HL-60/S4 treated with retinoic acid at 250 ng/mL for 4 days and 3 days (cell line): ENCODE measurements around the gene ATP13A1.

Experiments
- in situ Hi-C: fragments of 300-500 bp; cut with MboI; formaldehyde crosslinking; loops from 2 replicates; pipeline ENCODE4 v1.7.0; 2022; ENCODE audit warnings: low sequenced_read_pairs

ATP13A1 gene

GRCh38 chr19:19645233-19645870, 18.1 kb downstream of the ATP13A1 start:
- in situ Hi-C loops = loop anchor here (10.0 to 25.0 kb wide), 2 partner anchors 101 to 258 kb away; no protein-coding TSS in a partner anchor

- in situ Hi-C loops = loop anchor here (10.0 to 25.0 kb wide), 2 partner anchors 99 to 257 kb away; no protein-coding TSS in a partner anchor
Observed at GRCh38 chr19:19644054-19644388, 19.5 kb downstream of the ATP13A1 start.

- in situ Hi-C loops = loop anchor here (10.0 to 25.0 kb wide), 2 partner anchors 99 to 256 kb away; no protein-coding TSS in a partner anchor
Observed at GRCh38 chr19:19643158-19644053, 20.1 kb downstream of the ATP13A1 start, which contains the start of gene GMIP. TSS of gene GMIP (minus strand) at chr19:19643657. CDS start at chr19:19643529, 128 bp downstream.

GRCh38 chr19:19642506-19643157, 20.8 kb downstream of the ATP13A1 start:
- in situ Hi-C loops = loop anchor here (10.0 to 25.0 kb wide), 2 partner anchors 98 to 255 kb away; no protein-coding TSS in a partner anchor

GRCh38 chr19:19637523-19638251, 25.8 kb downstream of the ATP13A1 start:
- in situ Hi-C loops = loop anchor here (25.0 kb wide), 1 partner anchor 250 kb away; no protein-coding TSS in a partner anchor

GRCh38 chr19:19637186-19637522, 26.3 kb downstream of the ATP13A1 start:
- in situ Hi-C loops = loop anchor here (25.0 kb wide), 1 partner anchor 250 kb away; no protein-coding TSS in a partner anchor

GRCh38 chr19:19636573-19637185, 26.8 kb downstream of the ATP13A1 start:
- in situ Hi-C loops = loop anchor here (25.0 kb wide), 1 partner anchor 249 kb away; no protein-coding TSS in a partner anchor

GRCh38 chr19:19635313-19635702, 28.2 kb downstream of the ATP13A1 start:
- in situ Hi-C loops = loop anchor here (25.0 kb wide), 1 partner anchor 248 kb away; no protein-coding TSS in a partner anchor

- in situ Hi-C loops = loop anchor here (25.0 kb wide), 1 partner anchor 247 kb away; no protein-coding TSS in a partner anchor
Observed at GRCh38 chr19:19634516-19635312, 28.8 kb downstream of the ATP13A1 start.

GRCh38 chr19:19633711-19634515, 29.6 kb downstream of the ATP13A1 start:
- in situ Hi-C loops = loop anchor here (25.0 kb wide), 1 partner anchor 247 kb away; no protein-coding TSS in a partner anchor

GRCh38 chr19:19632661-19633060, 30.8 kb downstream of the ATP13A1 start:
- in situ Hi-C loops = loop anchor here (25.0 kb wide), 1 partner anchor 245 kb away; no protein-coding TSS in a partner anchor

- in situ Hi-C loops = loop anchor here (25.0 kb wide), 1 partner anchor 244 kb away; no protein-coding TSS in a partner anchor
Observed at GRCh38 chr19:19631346-19631745, 32.1 kb downstream of the ATP13A1 start.

GRCh38 chr19:19630426-19630825, 33.0 kb downstream of the ATP13A1 start:
- in situ Hi-C loops = loop anchor here (25.0 kb wide), 1 partner anchor 243 kb away; no protein-coding TSS in a partner anchor

- in situ Hi-C loops = loop anchor here (25.0 kb wide), 1 partner anchor 243 kb away; no protein-coding TSS in a partner anchor
Observed at GRCh38 chr19:19630062-19630414, 33.4 kb downstream of the ATP13A1 start.

- in situ Hi-C loops = loop anchor here (25.0 kb wide), 1 partner anchor 241 kb away; no protein-coding TSS in a partner anchor
Observed at GRCh38 chr19:19628501-19629134, 34.9 kb downstream of the ATP13A1 start.

GRCh38 chr19:19627621-19628500, 35.6 kb downstream of the ATP13A1 start, which contains the start of gene LPAR2:
TSS of gene LPAR2 (minus strand) at chr19:19628220. CDS start at chr19:19627275, 945 bp downstream.
- in situ Hi-C loops = loop anchor here (25.0 kb wide), 1 partner anchor 241 kb away; no protein-coding TSS in a partner anchor
